PC-9 (cell line): ENCODE results near the gene GOLPH3.

ENCODE experiments used
- CTCF ChIP-seq: fragments of 200-600 bp; sonication (generic); conservative IDR thresholded peaks from 2 replicates; pipeline ENCODE4 v1.6.1; 2017; ENCODE audit warnings: mixed run types, antibody characterized with exemption, mild to moderate bottlenecking, moderate library complexity
- EZH2 ChIP-seq: fragments of 200-600 bp; sonication (generic); IDR thresholded peaks from 2 replicates; pipeline ENCODE4 v1.8.0; 2017; ENCODE audit warnings: antibody characterized with exemption, low read depth

- TF ChIP-seq CTCF: peak; percentile 93
- no peak for TF ChIP-seq EZH2
Observed at GRCh38 chr5:32092938-32093812, 80.9 kb downstream of the GOLPH3 start.
